Adrenal gland (tissue), 5 donors: ENCODE data around the gene ROPN1.

Experiments used
- POLR2A ChIP-seq, 2 donors: fragments of 450-650 bp; IDR thresholded peaks; one replicate each; pipeline ENCODE4 v1.6.1; 2017; ENCODE audit warnings: antibody characterized with exemption in 2 of 2, mild to moderate bottlenecking in 2 of 2, moderate library complexity in 1 of 2
- TF ChIP-seq, protein P1 (sequence below), 6 experiments: fragments of 450-650 bp in 4 of 6; fragments of 200-600 bp in 2 of 6; sonication (generic) in 1 of 6; IDR thresholded peaks; 1 replicate in 5 of 6; 2 replicates in 1 of 6; pipeline versions ENCODE4 v1.5.1 to v1.8.0; 2016 to 2021; ENCODE audit warnings: antibody characterized with exemption in 6 of 6, mild to moderate bottlenecking in 2 of 6, moderate library complexity in 1 of 6
- donor health status: DM: no; HTN: no; CAD: no.

DNA sequence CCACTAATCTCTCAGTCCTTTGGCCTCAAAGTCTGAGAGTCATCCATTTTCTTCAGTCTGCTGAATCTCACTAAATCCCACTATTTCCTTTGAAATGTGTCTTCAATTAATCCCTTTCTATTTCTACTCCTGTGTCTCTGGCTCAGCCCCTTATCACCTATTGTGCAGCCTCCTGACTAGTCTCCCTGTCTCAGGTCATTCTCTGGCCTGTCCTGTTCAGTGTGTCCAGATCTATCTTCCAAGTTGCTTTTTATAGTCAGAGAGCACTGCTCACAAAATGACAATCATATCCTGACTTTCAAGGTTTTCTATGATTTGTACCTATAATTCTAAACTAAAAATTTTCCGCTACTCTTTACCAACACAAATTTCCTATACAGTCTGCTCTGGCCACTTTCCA, 7.6 kb downstream of the ROPN1 start:
- TF ChIP-seq, protein P1, sequence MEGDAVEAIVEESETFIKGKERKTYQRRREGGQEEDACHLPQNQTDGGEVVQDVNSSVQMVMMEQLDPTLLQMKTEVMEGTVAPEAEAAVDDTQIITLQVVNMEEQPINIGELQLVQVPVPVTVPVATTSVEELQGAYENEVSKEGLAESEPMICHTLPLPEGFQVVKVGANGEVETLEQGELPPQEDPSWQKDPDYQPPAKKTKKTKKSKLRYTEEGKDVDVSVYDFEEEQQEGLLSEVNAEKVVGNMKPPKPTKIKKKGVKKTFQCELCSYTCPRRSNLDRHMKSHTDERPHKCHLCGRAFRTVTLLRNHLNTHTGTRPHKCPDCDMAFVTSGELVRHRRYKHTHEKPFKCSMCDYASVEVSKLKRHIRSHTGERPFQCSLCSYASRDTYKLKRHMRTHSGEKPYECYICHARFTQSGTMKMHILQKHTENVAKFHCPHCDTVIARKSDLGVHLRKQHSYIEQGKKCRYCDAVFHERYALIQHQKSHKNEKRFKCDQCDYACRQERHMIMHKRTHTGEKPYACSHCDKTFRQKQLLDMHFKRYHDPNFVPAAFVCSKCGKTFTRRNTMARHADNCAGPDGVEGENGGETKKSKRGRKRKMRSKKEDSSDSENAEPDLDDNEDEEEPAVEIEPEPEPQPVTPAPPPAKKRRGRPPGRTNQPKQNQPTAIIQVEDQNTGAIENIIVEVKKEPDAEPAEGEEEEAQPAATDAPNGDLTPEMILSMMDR (IDR thresholded peaks at IDR 0.05): no peak
- TF ChIP-seq POLR2A (IDR thresholded peaks at IDR 0.05): no peak
